Fibroblast of skin of back (primary cell): Measurements from ENCODE around the gene TNFSF9. TPM values are rescaled to one million over a fixed set of nuclear protein-coding genes. Genes with fewer than 3 reads are reported as not detected.
A peak's percentile ranks its signal among the peaks of the same experiment; 100 is the strongest.

Experiments
- DNase-seq: peaks from one replicate; pipeline ENCODE4 v3.0.0-alpha.2; 2013
- polyA plus RNA-seq, 2 experiments: library from polyadenylated mRNA; unstranded; fragments of 120-200 nt; gene quantifications; one replicate each; pipeline ENCODE4 v1.2.1, GENCODE V29; 2013; ENCODE audit not compliant: insufficient read length in 2 of 2

TNFSF9 gene, protein sequence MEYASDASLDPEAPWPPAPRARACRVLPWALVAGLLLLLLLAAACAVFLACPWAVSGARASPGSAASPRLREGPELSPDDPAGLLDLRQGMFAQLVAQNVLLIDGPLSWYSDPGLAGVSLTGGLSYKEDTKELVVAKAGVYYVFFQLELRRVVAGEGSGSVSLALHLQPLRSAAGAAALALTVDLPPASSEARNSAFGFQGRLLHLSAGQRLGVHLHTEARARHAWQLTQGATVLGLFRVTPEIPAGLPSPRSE
- polyA plus RNA-seq (2013, experiment 1 of 2; ENCODE audit: insufficient read length) = 1.2 TPM
- 1.1 TPM for polyA plus RNA-seq (2013, experiment 2 of 2; ENCODE audit: insufficient read length)

DNA sequence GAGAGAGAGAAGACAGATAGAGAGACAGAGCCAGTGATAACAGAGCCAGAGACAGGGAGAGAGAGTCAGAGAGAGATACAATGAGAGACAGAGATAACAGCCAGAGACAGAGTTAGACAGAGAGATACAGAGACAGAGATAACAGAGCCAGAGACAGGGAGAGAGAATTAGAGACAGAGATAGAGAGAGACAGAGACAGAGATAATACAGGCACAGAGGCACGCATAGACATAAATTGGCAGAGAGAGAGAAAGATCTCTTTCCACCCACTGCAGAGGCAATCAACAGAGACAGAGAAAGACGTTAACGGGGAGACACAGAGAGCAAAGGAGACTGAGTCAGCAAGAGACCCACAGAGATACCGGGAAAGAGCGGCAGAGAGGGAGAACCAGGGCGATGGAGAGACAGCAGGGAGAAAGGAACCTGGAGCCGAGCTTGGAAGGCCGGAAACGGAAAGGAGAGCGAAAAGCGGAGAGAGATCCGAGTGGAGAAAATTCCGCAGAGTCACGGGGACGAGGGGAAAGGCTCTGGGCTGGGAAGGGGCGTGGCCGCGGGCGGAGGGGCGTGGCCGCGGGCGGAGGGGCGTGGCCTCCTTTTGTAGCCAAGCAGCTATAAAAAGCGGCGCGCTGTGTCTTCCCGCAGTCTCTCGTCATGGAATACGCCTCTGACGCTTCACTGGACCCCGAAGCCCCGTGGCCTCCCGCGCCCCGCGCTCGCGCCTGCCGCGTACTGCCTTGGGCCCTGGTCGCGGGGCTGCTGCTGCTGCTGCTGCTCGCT lies at the start of gene TNFSF9:
TNFSF9 (plus strand) TSS at position 641 of the 777 bp plus-strand sequence; CDS start at position 652, 11 bp downstream.
- peak; percentile 83 for DNase-seq

DNA sequence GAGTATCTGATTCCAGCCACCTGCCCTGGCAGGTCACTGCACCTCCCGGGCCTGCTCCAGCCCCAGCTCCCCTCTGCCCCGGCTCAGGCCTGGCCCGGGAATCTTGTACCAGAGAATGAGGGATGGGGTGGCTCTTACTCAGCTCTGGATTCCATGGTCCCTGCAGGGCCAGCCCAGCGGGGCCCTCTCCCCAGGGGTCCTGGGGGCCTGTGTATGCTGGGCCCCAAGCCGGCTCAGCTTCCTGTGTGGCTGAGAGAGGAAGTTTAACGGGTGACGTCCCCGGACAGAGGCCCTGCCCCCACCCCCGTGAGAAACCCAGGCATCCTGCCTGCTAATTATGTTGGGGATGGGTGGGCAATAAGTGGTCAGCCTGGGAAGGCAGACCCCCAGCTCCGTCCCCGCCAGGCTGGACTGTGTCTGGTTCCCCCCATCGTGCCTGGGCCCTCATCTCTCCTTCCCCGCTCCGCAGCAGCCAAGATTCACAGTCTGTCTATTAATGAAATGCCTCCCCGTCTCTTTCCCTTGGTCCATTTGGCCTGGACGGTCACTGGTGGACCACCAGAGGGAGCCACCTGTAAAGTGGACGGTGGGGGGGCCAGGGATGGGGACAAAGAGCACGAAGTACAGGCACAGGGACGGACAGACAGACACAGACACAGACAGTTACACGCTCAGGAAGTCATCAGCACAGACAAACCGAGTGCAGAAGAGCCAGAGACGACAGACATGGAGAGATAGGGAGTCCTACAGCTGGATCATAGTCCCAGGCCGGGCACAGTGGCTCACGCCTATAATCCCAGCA lies 49.1 kb upstream of the TNFSF9 start, which contains the start of gene DENND1C:
DENND1C (minus strand) TSS at position 247 of the 802 bp plus-strand sequence; CDS start at position 155, 92 bp downstream.
- DNase-seq = no peak

DNA sequence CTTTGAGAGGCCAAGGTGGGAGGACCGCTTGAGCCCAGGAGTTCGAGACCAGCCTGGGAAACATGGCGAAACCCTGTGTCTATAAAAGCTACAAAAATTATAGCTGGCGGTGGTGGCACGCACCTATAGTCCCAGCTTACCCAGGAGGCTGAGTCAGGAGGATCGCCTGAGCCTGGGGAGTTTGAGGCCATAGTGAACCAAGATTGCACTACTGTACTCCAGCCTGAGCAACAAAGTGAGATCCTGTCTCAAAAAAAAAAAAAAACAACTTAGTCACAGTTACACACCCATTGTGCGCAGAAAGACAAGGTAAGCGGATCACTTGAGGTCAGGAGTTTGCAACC lies 48.5 kb upstream of the TNFSF9 start:
- no peak for DNase-seq

DNA sequence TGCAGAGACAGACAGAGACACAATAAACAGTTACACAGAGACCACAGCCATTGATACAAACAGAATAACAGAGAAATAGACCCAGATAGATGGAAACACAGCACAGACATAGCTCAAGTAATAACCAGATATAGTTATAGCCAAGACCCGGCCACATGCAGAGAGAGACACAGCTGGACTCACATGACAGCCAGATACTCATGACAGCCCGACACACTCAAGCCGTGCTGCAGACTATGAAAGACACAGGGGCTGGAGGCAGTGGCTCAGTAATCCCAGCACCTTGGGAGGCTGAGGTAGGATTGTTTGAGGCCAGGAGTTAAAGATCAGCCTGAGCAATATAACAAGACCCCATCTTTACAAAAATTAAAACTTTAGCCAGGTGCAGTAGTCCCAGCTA lies 47.6 kb upstream of the TNFSF9 start:
- DNase-seq = no peak

DNA sequence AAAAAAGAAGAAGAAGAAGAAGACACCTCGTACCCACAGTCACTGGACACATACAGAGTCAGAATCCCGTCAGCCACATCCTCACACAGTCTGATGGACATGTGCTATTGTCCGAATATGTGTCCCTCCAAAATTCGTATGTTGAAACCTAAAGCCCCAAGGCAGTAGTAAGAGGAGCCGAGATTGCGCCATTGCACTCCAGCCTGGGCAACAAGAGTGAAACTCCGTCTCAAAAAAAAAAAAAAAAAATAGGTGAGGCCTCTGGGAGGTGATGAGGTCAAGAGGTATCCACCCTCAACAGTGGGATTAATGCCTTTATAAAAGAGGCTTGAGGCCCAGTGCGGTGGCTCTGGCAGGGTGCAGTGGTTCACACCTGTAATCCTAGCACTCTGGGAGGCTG lies 46.6 kb upstream of the TNFSF9 start:
- DNase-seq = no peak

DNA sequence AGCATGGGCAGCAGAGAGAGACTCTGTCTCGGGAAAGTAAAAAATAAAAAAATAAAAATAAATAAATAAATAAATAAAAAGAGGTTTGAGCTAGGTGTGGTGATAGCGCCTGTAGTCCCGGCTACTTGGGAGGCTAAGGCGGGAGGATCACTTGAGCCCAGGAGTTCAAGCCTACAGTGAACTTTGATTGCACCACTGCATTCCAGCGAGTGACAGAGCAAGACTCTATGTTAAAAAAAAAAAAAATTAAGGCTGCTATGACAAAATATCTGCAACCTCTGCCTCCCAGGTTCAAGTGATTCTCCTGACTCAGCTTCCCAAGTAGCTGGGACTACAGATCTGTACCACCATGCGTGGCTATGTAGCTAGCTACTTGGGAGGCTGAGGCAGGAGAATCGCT lies 46.0 kb upstream of the TNFSF9 start:
- DNase-seq = no peak

DNA sequence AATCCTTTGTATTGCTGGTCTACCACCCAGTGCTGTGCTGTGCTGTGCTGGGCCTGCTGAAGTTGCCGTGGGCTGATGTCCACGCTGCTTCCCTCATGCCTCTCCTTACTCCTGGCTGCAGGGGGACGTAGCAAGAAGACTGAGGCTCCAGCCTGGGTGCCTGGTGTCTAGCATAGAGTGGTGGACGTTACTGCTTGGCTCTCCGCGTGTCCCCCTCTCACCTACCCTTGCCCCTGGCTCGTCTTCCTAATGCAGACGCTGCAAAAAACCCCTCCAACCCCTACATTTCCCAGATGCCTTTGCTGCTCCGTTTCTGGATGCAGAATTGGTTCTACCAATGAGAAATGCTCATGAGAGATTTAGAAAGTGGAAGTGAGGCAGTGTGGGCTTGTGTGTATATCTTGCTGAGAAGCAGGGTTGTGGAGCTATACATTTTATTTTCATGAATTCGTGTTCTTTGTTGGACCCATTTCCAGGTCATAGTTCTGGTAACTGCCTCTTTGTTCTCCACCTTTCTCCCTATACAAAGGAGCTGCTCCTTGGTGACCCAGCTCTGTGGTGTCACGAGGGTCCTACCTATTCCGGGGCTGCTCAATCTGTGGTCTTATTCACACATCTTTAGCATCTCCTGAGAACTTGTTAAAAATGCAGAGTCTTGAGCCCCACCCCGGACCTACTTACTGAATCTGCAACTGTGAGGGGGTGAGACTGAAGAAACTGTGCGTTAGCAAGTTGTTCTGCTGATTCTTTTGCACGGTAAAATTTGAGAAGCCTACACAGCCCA lies 41.4 kb upstream of the TNFSF9 start:
- DNase-seq = no peak

DNA sequence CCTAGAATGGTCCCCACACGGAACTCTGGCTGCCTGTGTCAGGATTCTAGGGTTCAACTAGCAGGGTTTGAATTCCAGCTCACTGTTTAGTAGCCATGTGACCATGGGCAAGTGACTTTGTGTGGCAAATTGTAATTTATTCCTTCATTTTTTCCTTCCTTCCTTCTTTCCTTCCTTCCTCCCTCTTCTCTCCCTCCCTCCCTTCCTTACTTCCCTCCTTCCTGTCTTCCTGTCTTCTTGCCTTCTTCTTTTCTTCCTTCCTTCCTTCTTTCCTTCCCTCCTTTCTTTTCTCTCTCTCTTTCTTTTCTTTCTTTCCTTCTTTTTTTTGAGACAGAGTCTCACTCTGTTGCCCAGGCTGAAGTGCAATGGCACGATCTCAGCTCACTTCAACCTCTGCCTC lies 40.7 kb upstream of the TNFSF9 start:
- no peak for DNase-seq

DNA sequence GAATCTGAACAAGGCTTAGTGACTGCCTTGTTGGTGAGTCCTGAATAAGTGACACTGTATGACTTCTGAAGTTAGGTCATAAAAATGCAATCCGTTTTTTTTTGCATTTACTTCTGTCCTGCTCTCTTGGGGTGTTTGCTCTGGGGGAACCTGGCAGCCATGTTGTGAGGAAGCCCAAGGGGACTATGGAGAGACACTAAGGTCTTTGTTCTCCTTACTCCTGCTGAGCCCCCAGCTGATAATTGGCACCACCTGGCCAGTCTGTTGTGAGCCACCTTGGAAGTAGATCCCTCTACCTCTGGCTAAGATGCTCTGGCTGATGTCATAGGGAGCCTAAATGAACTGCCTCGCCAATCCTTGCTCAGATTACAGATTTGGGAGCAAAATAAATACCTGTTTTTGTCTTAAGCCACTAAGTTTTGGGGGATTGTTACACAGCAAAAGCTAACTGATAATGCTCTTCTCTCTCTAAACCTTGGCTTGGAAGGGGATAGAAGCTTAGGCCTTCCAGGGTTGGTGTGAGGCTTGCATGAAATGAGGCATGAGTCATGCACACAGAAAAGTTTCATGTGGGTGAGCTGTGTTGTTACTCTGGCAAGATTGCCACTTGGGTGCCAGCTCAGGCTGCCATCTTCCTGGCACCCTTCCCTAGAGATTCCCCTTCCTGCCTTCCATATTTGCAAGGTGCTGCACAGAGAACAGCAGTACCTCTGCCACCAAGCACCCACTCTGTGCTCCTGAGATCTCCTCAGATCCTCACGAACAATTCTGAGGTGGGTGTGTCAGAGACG lies 38.8 kb upstream of the TNFSF9 start:
- no peak for DNase-seq

DNA sequence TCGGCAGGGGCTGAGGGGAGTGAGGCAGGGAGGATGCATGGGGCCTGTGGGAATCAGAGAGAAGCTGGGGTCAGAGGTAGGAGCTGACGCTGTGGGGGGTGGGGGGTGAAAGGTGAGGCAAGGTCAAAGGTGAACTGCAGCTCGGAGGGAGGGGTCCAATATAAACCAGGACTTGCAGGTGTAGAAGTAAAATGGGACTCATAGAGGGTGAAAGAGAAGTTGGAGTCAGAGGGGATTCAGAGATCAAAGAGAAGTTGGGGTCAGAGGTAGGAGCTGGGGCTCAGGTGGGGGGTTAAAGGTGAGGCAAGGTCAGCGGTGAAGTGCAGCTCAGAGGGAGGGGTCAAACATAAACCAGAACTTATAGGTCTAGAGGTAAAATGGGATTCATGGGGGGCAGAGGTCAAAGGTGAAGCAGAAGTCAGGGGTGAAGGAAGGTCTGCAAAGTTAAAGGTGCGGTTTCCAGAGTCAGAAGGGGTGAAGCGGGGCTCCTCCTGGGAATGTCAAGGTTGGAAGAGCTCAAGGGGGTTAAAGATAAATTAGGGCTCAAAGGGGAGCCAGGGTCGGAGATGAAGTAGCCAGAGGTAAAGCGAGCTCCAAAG lies 36.3 kb upstream of the TNFSF9 start:
- DNase-seq = no peak

DNA sequence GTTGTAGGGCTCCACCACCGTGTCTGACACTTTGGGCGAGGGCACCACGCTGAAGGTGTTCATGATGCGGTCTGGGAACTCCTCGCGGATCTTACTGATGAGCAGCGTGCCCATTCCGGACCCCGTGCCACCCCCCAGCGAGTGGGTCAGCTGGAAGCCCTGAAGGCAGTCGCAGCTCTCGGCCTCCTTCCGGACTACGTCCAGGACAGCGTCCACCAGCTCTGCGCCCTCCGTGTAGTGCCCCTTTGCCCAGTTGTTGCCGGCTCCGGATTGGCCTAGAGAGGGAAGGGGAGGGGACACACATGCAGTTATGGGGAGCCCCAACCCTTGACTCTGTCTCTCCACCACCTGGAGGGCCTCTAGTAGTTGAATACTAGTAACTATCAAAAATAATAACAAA lies 34.9 kb upstream of the TNFSF9 start:
- no peak for DNase-seq

DNA sequence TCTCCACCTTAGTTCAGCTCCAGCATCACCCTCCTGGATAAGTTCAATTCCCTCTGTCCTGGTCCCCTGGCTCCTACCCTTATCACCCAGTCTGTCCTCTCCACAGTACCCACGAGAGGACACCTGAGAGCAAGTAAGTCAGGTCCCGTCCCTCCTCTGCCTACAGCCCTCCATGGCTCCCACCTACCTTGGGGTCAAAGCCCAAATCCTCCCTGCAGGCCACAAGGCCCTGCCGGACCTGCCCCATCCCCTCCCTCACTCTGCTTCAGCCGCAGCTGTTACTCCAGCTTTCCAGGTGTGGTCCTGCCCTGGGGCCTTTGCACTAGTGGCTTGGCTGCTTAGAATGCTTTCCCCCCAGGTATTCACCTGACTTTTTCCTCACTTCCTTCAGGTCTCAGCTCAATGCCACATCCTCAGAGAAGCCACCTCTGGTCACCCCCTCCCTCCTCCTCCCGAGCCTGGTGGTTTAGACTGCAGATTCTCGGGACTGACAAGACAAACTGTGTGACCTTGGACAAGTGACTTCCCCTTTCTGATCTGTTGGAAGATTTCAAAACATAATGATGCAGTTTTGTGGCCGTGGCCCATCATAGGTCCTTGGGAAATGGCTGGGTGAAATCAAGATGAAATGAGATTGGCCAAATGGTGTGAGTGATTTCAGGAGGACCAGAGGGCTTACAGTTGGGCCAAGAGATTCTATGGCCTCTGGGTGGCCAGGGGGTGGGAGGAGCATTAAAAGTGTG lies 32.4 kb upstream of the TNFSF9 start:
- no peak for DNase-seq

DNA sequence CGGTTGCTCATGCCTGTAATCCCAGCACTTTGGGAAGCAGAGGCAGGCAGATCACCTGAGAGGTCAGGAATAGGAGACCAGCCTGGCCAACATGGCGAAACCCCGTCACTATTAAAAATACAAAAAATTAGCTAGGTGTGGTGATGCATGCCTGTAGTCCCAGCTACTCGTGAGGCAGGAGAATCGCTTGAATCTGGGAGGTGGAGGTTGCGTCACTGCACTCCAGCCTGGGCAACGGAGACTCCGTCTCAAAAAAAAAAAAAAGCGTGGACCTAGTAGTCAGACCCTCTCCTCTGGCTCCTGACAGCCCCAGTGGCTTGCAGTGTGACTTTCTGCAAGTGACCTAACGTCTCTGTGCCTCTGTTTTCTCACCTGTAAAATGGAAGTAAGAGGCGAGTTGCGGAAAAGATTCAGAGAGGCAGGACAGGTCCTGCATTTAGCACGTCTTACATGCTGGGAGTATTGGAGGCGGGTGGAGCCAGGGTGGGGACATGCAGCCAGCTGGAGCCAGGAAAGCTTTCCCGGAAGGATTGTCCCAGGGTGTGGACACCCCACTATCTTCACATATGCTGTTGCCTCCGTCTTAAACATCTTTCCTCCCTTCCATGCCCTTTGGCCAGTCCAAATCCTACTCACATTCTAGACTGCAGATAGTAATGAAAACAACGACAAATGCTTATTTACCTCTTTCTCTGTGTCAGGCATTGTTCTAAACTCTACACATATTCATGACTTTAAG lies 31.6 kb upstream of the TNFSF9 start:
- DNase-seq = no peak

DNA sequence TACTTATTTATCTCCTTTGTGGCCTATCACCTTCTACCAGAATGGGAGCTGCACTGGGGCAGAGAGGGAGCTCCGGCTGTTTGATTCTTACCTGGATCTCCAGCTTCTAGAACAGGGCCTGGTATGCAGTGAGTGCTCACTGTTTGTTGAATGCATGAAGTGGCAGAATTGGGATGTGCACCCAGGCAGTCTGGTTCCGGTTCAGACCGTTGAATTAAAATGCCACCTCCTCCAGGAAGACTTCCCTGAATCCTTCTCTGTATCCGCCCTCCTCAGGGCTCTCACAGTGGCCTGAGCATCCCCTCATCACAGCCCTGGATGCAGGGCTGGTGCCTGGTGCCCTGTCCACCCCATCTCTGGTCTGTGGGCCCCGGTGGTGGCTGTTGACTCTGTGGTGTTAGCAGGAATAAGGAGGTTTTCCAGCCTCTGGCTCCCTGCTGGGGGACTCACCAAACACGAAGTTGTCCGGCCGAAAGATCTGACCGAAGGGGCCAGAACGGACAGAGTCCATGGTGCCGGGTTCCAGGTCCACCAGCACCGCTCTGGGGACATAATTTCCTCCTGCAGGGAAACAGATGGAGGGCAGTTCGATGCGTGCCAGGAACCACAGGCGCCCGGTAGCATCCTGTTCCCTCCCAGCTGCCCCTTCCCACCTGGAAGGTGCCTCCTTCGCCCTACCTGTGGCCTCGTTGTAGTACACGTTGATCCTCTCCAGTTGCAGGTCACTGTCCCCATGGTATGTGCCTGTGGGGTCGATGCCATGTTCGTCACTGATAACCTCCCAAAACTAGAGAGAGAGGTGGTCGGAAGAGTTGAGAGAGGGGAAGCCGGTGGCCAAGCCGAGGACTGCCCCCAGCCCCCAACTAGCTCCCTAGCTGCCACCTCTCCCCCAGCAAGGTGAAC lies 29.7 kb upstream of the TNFSF9 start:
- no peak for DNase-seq

DNA sequence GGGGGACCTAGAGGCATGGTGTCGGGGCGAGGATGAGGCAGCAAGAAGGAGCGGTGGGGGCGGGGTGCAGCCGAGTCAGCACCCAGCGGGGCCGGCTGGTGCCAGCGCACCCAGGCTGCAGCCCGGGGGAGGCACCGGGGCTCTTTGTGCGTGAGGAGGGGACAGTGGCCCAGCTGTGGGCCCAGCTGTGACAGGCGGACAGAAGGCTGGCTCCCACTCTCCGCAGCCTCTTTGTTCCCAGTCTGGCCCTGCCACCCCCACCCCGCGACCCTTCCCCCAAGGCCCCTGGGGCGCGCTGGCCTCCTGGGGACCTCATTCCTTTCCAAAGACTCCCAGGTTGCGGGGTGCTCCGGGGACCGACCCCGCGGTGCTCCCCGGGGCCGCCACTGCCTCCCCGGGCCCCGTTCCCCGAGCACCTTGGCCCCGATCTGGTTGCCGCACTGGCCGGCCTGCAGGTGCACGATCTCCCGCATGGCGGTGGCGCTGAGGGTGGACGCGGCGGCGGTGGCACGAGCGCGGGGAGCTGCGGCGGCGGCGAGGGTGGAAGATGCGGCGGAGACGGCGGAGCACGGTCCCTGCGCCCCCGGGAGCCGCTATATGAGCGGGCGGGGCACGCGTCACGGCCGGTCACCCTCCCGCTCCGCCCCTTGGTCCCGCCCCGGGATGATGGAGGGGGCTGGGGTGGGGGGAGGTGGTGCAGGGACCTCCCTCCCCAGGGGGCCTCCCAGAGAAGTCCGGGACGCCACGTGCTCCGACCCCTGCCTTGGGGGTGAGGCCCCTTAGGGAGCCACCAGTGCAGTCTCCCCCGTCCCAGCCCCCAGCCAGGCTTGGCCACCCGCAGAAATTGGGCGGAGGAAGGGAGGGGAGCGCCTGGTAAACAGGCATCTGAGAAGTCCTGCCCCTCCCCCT lies 28.8 kb upstream of the TNFSF9 start, which contains the start of gene TUBB4A:
TUBB4A (minus strand) TSS at position 570 of the 909 bp plus-strand sequence; CDS start at position 473, 97 bp downstream.
- DNase-seq = no peak

DNA sequence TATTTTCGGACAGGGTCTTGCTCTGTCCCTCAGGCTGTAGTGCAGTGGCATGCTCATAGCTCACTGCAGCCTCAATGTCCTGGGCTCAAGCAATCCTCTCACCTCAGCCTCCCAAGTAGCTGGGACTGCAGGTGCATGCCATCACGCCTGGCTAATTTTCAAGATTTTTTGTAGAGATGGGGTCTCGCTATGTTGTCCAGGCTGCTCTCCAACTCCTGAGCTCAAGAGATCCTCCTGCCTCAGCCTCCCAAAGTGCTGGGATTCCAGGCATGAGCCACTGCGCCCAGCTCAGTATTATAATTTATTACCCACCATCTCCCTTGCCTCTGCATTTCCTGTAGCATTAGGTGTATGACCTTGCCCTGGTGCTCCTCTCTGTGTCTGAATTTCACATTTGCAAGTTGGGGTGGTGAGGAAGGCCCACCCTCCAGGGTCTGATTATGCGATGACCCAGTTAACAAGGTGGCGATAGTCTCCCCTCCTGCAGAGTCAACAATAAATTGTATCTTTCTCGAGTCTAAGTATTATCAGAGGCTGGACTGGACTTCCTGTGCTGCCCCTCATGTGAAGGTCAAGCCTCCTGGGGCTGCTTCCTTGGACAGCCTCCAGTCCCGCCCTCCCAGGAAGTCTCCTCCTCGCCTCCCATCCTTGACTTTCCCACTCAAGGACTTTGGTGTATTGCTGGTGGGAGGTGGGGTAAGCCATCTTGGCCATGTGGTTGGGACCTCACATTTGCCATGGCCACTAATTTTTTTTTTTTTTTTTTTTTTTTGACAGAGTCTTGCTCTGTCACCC lies 27.2 kb upstream of the TNFSF9 start:
- no peak for DNase-seq
